B cell (primary cell): ENCODE data around the gene MOB1B.

Source experiments
- CTCF ChIP-seq: fragments of 200-600 bp; IDR thresholded peaks from one replicate; pipeline ENCODE4 v1.8.0; 2022; ENCODE audit warnings: antibody characterized with exemption, mild to moderate bottlenecking
- EZH2 ChIP-seq: IDR thresholded peaks from 2 replicates; pipeline ENCODE4 v1.6.1; 2012; ENCODE audit warnings: borderline replicate concordance, low read depth, mild to moderate bottlenecking, moderate library complexity, low read length; ENCODE audit not compliant: insufficient read depth, poor library complexity, severe bottlenecking

- no peak for TF ChIP-seq CTCF
- TF ChIP-seq EZH2, result no peak
Measured at GRCh38 chr4:70880739-70881138, 21.4 kb upstream of the MOB1B start.
